Measurements from ENCODE around the gene CD2. TPM values are rescaled to one million over a fixed set of nuclear protein-coding genes. Genes with fewer than 3 reads are reported as not detected.

Gene CD2
- total RNA-seq, 1 donor from 2014 or later: not detected

DNA sequence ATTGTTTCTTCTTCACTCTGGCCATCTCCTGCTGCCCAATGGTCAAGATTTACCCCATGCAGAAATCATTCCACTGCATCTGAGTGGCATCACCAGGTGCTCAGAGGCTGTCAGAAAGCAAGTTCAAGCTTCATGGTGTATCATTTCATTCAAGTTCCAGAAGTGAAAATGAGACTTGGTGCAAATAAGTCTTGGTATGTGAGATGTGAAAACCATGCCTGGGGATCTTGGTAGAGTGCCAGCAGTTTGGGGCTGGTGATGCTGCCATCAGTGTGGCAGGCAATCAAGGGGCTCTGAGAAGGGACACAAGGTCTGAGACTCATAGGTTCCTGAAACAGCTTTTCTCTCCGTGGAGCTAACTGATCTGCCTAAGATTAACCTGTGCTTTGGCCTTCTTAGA is 52.0 kb downstream of the CD2 start:
- DNase-seq (ENCODE audit: low read depth) (no peak), FAIRE-seq (peak; percentile 23)
- Histone ChIP-seq H3K4me3 (ENCODE audit: low read depth, low read length) (no peak overlapping the region), H3K27me3 (ENCODE audit: control insufficient read depth, insufficient read depth, low read length) (no peaks in the 10 kb centered on the region), H3K36me3 (ENCODE audit: control insufficient read depth, insufficient read depth, low read length) (no peaks in the 10 kb centered on the region)
- TF ChIP-seq, protein P1, sequence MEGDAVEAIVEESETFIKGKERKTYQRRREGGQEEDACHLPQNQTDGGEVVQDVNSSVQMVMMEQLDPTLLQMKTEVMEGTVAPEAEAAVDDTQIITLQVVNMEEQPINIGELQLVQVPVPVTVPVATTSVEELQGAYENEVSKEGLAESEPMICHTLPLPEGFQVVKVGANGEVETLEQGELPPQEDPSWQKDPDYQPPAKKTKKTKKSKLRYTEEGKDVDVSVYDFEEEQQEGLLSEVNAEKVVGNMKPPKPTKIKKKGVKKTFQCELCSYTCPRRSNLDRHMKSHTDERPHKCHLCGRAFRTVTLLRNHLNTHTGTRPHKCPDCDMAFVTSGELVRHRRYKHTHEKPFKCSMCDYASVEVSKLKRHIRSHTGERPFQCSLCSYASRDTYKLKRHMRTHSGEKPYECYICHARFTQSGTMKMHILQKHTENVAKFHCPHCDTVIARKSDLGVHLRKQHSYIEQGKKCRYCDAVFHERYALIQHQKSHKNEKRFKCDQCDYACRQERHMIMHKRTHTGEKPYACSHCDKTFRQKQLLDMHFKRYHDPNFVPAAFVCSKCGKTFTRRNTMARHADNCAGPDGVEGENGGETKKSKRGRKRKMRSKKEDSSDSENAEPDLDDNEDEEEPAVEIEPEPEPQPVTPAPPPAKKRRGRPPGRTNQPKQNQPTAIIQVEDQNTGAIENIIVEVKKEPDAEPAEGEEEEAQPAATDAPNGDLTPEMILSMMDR (IDR thresholded peaks at IDR 0.05; ENCODE audit: insufficient read depth, low read length, severe bottlenecking): no peak

DNA sequence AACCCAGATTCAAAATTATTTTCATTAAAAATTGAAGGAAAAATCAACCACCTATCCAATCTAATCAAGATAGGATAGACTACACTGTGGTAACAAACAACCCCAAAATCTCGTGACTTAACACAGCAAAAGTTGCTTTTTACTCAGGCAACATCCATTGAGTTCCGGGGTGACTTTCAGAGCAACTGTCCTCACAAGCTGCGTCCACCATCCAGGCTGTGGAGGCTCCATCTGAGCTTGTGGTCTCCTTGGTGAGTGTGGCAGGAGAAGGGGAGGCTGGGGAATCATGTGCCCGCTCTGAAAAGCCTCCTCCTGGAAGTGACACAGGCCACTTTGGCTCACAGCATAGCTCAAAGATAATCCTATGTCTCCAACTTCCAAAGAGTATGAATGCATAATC is 52.4 kb downstream of the CD2 start:
- Histone ChIP-seq H3K36me3 (ENCODE audit: control insufficient read depth, insufficient read depth, low read length) (no peaks in the 10 kb centered on the region), H3K4me3 (ENCODE audit: low read depth, low read length) (no peak overlapping the region), H3K27me3 (ENCODE audit: control insufficient read depth, insufficient read depth, low read length) (no peaks in the 10 kb centered on the region)
- no peak for FAIRE-seq
- TF ChIP-seq, protein P1 (IDR thresholded peaks at IDR 0.05; ENCODE audit: insufficient read depth, low read length, severe bottlenecking): no peak
- DNase-seq (ENCODE audit: low read depth): no peak

GRCh38 chr1:116807394-116808199 is 53.4 kb downstream of the CD2 start:
- FAIRE-seq (no peak), DNase-seq (ENCODE audit: low read depth) (no peak)
- Histone ChIP-seq H3K36me3 (ENCODE audit: control insufficient read depth, insufficient read depth, low read length) (no peaks in the 10 kb centered on the region), H3K27me3 (ENCODE audit: control insufficient read depth, insufficient read depth, low read length) (no peaks in the 10 kb centered on the region), H3K4me3 (ENCODE audit: low read depth, low read length) (no peak overlapping the region)
- TF ChIP-seq, protein P1 (IDR thresholded peaks at IDR 0.05; ENCODE audit: insufficient read depth, low read length, severe bottlenecking): no peak

DNA sequence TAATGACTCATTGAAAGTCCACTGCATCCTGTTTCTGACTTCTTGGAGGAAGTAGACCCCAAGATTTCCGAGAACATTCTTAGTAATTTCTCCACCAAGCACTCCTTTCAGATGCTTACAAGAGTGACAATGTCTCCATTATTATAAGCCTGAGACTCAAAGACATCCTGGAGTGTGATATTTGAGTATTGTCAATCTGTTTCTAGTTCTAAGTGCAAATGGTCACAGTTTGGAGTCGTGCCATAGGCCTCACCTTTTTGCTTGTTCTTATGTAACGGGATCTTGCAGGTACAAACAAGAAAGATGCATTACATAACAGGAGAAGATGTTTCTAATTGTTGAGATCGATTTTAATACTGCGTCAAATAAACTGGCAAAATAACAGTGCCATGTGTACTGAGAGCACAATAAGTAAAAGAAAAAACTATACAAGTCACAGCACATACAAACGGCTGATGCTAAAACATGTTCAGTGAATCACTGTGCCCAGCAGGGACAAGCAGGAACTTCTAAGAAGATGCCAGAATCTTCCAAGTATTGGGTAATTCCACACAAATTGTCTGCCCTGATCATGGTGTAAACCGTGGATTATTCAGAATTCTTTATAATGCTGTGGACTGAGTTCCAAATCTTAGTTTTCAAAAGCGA is 54.1 kb downstream of the CD2 start:
- Histone ChIP-seq H3K27me3 (ENCODE audit: control insufficient read depth, insufficient read depth, low read length) (no peaks in the 10 kb centered on the region), H3K4me3 (ENCODE audit: low read depth, low read length) (no peak overlapping the region), H3K36me3 (ENCODE audit: control insufficient read depth, insufficient read depth, low read length) (no peaks in the 10 kb centered on the region)
- TF ChIP-seq, protein P1 (IDR thresholded peaks at IDR 0.05; ENCODE audit: insufficient read depth, low read length, severe bottlenecking): no peak
- DNase-seq (ENCODE audit: low read depth) (peak; percentile 98), FAIRE-seq (peak; percentile 55)

- TF ChIP-seq, protein P1 (IDR thresholded peaks at IDR 0.05; ENCODE audit: insufficient read depth, low read length, severe bottlenecking): no peak
- H3K36me3 ChIP-seq (ENCODE audit: control insufficient read depth, insufficient read depth, low read length): no peaks in the 10 kb centered on the region
- no peaks in the 10 kb centered on the region for H3K27me3 ChIP-seq (ENCODE audit: control insufficient read depth, insufficient read depth, low read length)
- FAIRE-seq: no peak
- no peak for DNase-seq (ENCODE audit: low read depth)
- H3K4me3 ChIP-seq (ENCODE audit: low read depth, low read length): no peak overlapping the region
Observed at GRCh38 chr1:116808848-116809508, 54.7 kb downstream of the CD2 start.

Measured in bronchial epithelial cell (primary cell).